Activated T-helper 2 cell treated with anti-CD3 and anti-CD28 coated beads, Interferon-gamma antibody, Interleukin-2, Interleukin-4, amounts not matched to agents 10 μg/mL and 5 μg/mL and 100 μg/mL, durations not matched to agents 14 hours and 24 hours and 36 hours (primary cell): Measurements from ENCODE around the gene NRXN2. TPM values are rescaled to one million over a fixed set of nuclear protein-coding genes. Genes with fewer than 3 reads are reported as not detected.

Source experiments
- DNase-seq: peaks from one replicate; pipeline ENCODE4 v3.0.0; 2021; ENCODE audit warnings: low spot score
- H3K27ac Mint-ChIP-seq: one replicate; pipeline ENCODE4 v1.8.0; 2021; ENCODE audit warnings: mixed read lengths
- H3K27me3 Mint-ChIP-seq: one replicate; pipeline ENCODE4 v1.8.0; 2021; ENCODE audit warnings: low read depth, mixed read lengths
- H3K36me3 Mint-ChIP-seq: one replicate; pipeline ENCODE4 v1.8.0; 2021; ENCODE audit warnings: low read depth, mixed read lengths
- H3K4me1 Mint-ChIP-seq: one replicate; pipeline ENCODE4 v1.8.0; 2021; ENCODE audit warnings: low read depth, mixed read lengths
- H3K4me3 Mint-ChIP-seq: one replicate; pipeline ENCODE4 v1.8.0; 2021; ENCODE audit warnings: low read depth, mild to moderate bottlenecking, moderate library complexity, mixed read lengths
- H3K9me3 Mint-ChIP-seq: one replicate; pipeline ENCODE4 v1.8.0; 2021; ENCODE audit warnings: mixed read lengths
- intact Hi-C: fragments of 100-400 bp; cut with micrococcal nuclease; formaldehyde crosslinking; loops from one replicate; pipeline ENCODE4 v1.15.1; 2023
- total RNA-seq: library from RNA; stranded (reverse); gene quantifications from 2 replicates; pipeline ENCODE4 v1.2.3, GENCODE V29; 2022

The NRXN2 gene
- total RNA-seq, 1 donor from 2014 or later: not detected

DNA sequence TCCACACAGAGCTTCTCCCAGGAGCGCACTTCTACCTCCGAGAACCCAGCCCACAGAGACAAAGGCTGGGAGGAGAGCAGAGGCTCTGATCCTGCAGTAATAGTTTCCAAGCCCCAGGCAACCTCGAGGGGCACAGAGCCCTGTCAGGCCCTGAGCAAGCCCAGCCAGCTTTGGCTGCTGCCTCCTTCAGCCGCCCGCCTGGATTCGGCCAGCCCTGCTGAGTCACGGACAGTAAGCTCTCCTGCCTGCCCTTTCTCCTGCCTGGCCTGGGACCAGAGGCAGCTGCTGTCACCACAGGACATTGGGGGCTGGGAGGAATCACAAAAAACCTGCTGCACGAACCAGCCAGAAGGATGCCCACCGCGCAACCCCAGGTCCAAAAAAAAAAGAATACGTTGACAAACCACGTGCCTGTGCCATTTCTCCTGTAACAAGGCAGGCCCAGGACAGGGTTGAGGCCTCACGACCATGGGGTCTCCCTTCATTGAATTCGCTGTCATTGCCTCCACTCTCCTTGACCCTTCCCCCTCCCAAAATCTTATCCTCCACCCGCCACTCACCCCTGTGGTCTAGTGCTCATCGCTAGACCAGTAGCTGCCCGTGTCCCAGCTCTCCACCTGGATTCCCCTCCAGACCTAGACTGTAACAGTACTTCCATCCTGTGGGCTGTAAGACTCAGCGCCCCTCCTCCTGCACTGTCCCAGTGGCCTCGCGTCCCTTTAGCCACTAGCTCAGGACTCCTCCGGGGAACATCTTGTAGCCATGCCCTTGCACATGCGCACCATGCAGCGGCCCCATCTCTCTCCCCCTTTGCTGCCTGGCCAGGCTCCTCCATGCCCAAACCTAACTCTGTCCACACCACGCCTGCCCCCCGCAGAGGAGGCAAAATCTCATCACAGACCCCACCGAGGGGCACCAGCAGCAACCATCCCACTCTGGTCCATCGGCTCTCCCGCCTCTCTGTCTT, 139.4 kb downstream of the NRXN2 start:
- H3K4me3 Mint-ChIP-seq: no peak overlapping the region
- peaks cover 10% of the 10 kb centered on the region for H3K9me3 Mint-ChIP-seq
- H3K4me1 Mint-ChIP-seq: no peaks in the 10 kb centered on the region
- intact Hi-C loops: no loop called here
- DNase-seq: no peak
- no peak overlapping the region for H3K27ac Mint-ChIP-seq
- H3K36me3 Mint-ChIP-seq: no peaks in the 10 kb centered on the region
- peaks cover 2% of the 10 kb centered on the region for H3K27me3 Mint-ChIP-seq

DNA sequence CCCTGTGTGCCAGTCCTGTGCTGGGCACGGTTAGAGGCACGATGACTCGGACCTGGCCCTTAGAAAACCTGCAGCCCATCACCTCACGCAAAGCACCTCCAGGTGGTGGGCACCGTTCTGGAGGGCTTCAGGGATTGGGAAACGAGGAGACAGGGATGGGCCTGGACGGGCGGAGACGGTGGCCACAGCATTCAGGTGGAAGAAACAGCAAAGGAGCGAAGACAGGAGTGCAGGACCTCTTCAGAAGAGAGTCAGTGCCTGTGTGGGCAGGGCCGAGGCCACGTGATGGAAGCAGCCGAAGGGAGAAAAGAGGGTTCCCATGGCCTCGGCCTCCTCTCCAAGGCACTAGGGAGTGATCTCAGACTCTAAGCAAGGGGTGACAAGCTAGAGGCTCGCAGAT, 140.1 kb downstream of the NRXN2 start:
- Mint-ChIP-seq H3K9me3 (peaks cover 3% of the 10 kb centered on the region), H3K36me3 (no peaks in the 10 kb centered on the region), H3K4me1 (no peaks in the 10 kb centered on the region), H3K27me3 (peaks cover 2% of the 10 kb centered on the region), H3K27ac (no peak overlapping the region), H3K4me3 (no peak overlapping the region)
- intact Hi-C loops: no loop called here
- no peak for DNase-seq

DNA sequence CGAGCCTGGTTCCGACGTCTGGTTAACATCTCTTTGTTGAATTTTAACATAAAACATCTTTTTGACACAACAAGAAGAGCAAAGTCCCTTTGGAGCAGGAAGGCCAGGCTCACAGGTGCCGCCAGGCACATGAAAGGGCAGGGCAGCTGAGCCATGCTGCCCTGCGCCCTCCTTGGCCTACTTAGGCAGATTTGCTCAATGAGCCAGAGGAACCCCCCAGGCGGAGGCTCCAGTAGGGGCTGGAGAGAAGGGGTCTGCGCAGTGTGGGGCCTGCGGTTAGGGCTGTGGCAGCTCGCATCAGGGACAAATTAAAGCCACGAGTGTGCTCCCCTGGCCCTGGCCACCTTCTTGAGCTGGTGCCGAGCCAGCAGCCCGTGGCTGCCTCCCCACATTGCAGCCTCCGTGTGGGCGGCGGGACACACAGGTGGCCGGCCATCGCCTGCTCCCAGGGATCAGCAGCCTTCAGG, 141.9 kb downstream of the NRXN2 start:
- no peaks in the 10 kb centered on the region for H3K27me3 Mint-ChIP-seq
- intact Hi-C loops: no loop called here
- no peak overlapping the region for H3K4me3 Mint-ChIP-seq
- H3K9me3 Mint-ChIP-seq: no peaks in the 10 kb centered on the region
- H3K36me3 Mint-ChIP-seq: no peaks in the 10 kb centered on the region
- H3K27ac Mint-ChIP-seq: no peak overlapping the region
- no peaks in the 10 kb centered on the region for H3K4me1 Mint-ChIP-seq
- no peak for DNase-seq

DNA sequence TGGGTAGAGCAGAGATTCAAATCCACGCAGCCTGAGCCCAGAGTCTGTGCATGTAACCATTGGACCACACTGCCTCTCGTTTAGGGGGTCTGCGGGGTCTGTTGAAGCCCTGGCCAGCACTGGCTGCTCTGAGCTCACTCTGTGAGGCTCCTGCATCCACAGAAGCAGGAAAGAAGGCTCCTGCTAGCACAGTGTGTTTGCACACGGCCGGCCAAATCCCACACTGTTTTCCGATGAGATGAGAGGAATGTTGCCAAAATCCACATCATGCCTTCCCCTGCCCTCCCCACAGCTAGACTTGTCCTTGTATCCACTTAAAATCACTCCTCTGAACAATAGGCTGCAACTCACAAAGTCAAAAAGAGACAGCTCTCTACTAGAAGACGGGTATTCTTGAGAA, 142.6 kb downstream of the NRXN2 start:
- DNase-seq: no peak
- H3K27me3 Mint-ChIP-seq: no peaks in the 10 kb centered on the region
- no peak overlapping the region for H3K27ac Mint-ChIP-seq
- H3K36me3 Mint-ChIP-seq: no peaks in the 10 kb centered on the region
- H3K4me1 Mint-ChIP-seq: no peaks in the 10 kb centered on the region
- intact Hi-C loops: no loop called here
- H3K4me3 Mint-ChIP-seq: no peak overlapping the region
- no peaks in the 10 kb centered on the region for H3K9me3 Mint-ChIP-seq

DNA sequence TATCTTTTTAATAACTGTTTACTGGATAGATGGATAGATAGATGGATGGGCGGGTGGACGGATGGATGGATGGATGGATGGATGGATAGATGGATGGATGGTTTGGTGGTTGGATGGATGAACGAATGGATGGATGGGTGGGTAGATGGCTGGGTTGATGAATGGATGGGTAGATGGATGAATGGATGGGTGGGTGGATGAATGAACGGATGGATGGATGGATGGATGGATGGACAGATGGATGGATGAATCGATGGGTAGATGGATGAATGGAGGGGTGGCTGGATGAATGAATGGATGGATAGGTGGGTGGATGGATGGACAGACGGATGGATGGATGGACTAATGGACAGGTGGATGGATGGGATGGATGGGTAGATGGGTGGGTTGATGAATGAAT, 145.8 kb downstream of the NRXN2 start:
- H3K27me3 Mint-ChIP-seq: peaks cover 10% of the 10 kb centered on the region
- H3K4me1 Mint-ChIP-seq: no peaks in the 10 kb centered on the region
- H3K27ac Mint-ChIP-seq: no peak overlapping the region
- no peaks in the 10 kb centered on the region for H3K36me3 Mint-ChIP-seq
- DNase-seq: no peak
- intact Hi-C loops: no loop called here
- no peaks in the 10 kb centered on the region for H3K9me3 Mint-ChIP-seq
- no peak overlapping the region for H3K4me3 Mint-ChIP-seq

DNA sequence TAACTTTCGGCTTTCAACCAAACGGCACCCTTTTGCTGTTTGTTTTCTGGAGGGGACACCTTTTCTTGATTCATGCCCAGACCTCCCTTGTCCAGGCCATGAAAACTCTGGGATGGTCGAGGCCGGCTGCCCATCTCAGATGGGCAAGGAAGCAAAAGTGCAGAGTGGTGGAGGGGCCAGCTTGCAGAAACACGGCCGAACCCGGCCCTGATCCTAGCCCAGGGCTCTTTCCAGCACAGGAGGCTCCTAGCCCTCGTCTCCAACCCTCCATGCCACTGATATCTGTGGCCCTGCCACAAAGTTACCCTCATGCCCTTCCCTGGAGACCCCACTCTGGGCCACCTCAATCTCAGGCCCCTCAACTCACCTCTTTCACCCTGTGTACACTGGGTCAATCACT, 150.9 kb downstream of the NRXN2 start:
- peaks cover 10% of the 10 kb centered on the region for H3K27me3 Mint-ChIP-seq
- H3K4me1 Mint-ChIP-seq: no peaks in the 10 kb centered on the region
- no peaks in the 10 kb centered on the region for H3K9me3 Mint-ChIP-seq
- no peak overlapping the region for H3K27ac Mint-ChIP-seq
- no peaks in the 10 kb centered on the region for H3K36me3 Mint-ChIP-seq
- H3K4me3 Mint-ChIP-seq: no peak overlapping the region
- no peak for DNase-seq
- intact Hi-C loops: no loop called here

DNA sequence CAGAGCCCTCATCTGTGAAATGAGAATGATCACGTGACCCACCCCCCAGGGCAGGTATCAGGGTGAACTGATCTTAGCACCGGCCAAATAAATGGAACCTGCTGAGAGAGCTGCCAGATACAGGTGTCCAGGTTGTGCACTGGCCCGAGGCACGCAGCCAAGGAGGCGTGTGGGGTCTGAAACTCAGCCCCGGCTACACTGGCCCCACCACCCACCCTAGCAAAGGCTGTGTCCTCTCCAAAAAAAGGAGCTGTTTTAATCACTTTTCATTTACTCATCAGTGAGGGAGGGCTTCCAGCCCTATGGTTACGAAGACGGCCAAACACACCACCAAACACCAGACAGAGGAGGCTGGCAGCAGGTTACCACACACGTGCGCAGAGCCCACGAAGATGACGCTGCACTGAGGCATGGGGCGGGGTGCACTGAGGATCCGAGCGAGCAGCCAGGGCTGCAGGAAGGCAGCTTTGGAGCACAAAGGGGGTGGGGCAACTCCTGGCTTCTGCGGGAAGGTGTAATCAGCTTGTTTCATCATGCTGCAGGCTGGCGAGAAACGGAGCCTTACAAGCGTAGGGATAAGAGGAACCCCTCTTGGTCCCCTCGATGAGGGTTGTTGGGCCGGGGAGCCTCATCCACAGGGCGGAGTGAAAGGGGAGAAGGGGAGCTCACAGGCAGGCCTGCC, 151.4 kb downstream of the NRXN2 start:
- Mint-ChIP-seq H3K27me3 (peaks cover 10% of the 10 kb centered on the region), H3K36me3 (no peaks in the 10 kb centered on the region), H3K4me1 (peaks cover 2% of the 10 kb centered on the region), H3K27ac (no peak overlapping the region), H3K4me3 (no peak overlapping the region), H3K9me3 (no peaks in the 10 kb centered on the region)
- intact Hi-C loops: no loop called here
- no peak for DNase-seq

DNA sequence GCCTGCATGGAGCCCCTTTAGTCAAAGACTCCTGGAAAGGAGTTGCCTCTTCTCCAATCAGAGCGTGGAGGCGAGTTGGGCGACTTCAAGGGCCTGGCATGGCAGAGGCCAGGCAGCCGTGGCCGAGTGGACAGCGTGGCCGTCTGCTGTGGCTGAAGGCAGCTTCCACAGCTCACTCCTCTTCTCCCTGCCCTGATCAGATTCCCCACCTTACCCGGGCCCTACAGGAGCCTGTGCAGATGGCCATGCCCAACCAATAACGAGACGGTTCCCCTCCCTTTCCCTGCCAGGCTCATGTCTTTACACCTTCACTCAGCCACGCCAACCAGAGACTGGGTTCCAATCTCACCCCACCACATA, 152.0 kb downstream of the NRXN2 start:
- no peak for DNase-seq
- H3K4me3 Mint-ChIP-seq: no peak overlapping the region
- peaks cover 10% of the 10 kb centered on the region for H3K27me3 Mint-ChIP-seq
- no peak overlapping the region for H3K27ac Mint-ChIP-seq
- intact Hi-C loops: no loop called here
- H3K4me1 Mint-ChIP-seq: peaks cover 4% of the 10 kb centered on the region
- H3K9me3 Mint-ChIP-seq: no peaks in the 10 kb centered on the region
- H3K36me3 Mint-ChIP-seq: no peaks in the 10 kb centered on the region

DNA sequence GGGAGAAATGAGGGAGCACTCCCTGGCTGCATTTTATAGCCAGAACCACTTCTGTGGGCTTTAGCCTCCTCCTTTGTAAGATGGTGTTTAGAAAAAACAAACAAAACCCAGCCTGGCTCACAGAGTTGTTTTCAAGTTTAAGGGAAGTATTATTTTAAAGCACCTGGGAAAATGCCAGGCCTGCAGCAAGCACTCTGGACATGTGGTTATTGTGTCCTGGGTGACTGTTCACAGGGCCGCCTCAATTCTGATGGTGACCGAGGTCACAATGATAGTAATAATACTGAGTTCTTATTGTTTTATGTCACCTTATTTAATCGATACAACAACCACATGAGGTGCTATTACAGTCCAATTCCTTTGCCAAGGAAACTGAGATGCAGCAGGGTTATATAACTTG, 152.7 kb downstream of the NRXN2 start:
- no peak overlapping the region for H3K27ac Mint-ChIP-seq
- H3K9me3 Mint-ChIP-seq: no peaks in the 10 kb centered on the region
- DNase-seq: no peak
- peaks cover 4% of the 10 kb centered on the region for H3K4me1 Mint-ChIP-seq
- H3K36me3 Mint-ChIP-seq: no peaks in the 10 kb centered on the region
- H3K4me3 Mint-ChIP-seq: no peak overlapping the region
- peaks cover 10% of the 10 kb centered on the region for H3K27me3 Mint-ChIP-seq
- intact Hi-C loops: no loop called here

DNA sequence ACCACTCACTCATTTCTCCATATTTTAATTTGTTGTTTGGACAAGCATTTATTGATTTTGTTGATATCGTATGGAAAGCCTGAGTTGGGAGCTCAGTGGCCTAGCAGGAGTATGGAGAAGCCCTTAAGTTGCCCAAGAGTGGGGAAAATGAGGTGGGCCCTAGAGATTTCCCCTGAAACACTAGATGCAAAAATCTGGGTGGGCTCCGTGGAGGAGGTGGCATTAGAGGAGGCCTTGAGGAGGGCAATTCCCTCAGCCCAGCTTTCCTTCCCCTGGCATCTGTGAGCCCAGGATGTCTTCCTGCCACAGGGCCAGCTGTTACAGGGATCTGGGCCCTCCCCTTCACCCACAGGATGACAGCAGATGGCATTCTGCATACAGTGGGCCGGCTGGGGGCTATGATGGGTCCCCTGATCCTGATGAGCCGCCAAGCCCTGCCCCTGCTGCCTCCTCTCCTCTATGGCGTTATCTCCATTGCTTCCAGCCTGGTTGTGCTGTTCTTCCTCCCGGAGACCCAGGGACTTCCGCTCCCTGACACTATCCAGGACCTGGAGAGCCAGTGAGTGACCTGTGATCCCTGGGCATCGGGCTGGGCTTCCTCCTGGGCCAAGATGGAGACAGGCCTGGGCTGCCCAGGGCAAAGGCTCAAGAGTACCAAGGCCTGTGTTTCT, 153.6 kb downstream of the NRXN2 start:
- H3K27ac Mint-ChIP-seq: no peak overlapping the region
- no peak for DNase-seq
- intact Hi-C loops: no loop called here
- H3K27me3 Mint-ChIP-seq: peaks cover 8% of the 10 kb centered on the region
- no peak overlapping the region for H3K4me3 Mint-ChIP-seq
- no peaks in the 10 kb centered on the region for H3K9me3 Mint-ChIP-seq
- H3K4me1 Mint-ChIP-seq: peaks cover 4% of the 10 kb centered on the region
- H3K36me3 Mint-ChIP-seq: no peaks in the 10 kb centered on the region

DNA sequence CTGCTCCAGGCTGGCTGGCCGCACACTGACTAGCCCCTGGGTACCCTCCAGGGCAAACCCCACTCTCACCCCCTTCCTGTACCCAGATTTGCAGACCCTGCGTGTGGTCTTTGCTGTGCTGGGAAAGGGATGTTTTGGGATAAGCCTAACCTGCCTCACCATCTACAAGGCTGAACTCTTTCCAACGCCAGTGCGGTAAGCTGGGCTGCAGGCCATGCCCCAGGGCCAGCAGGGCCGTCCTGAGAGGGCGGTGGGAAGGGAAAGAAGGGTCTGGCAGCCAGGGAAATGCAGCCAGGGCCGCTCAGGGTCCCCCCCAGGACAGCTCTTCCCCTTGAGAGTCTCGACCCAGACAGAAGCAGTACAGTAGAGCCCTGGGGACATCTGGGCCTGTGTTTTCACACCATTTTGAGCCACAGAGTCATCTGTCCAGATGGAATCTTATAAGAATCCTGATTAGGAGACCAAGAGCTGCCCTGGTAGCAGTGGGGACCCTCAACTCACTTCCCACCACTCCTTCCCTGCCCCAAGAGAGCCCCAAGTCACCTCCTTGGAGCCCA, 154.3 kb downstream of the NRXN2 start:
- peaks cover 4% of the 10 kb centered on the region for H3K4me1 Mint-ChIP-seq
- H3K9me3 Mint-ChIP-seq: no peaks in the 10 kb centered on the region
- H3K27me3 Mint-ChIP-seq: peaks cover 6% of the 10 kb centered on the region
- no peak for DNase-seq
- no peaks in the 10 kb centered on the region for H3K36me3 Mint-ChIP-seq
- intact Hi-C loops: no loop called here
- H3K27ac Mint-ChIP-seq: no peak overlapping the region
- H3K4me3 Mint-ChIP-seq: no peak overlapping the region

DNA sequence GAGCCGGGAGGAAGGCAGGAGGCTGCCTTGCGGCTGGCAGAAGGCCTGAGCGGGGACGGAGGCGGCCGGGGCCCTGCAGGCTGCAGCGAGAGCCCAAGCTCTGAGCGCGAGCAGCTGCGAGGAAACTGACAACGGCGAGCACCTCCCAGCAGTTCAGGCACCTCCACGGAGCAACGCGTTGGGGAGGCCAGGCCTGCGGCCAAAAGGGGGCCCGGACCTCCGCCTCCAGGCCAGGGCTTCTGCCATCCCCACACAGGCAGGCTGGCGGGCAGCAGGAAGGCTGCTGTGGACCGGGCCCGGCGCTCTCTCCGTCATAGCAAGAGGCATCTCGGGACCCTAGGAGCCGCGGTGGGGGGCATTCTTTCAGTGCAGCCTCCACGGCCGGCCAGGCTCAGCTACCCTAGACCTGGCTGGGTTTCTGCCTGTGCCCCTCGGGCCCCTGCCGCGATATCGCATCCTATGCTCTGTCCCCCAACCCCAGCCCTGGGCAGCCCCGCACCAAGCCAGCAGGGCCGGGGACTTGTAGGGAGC, 154.9 kb downstream of the NRXN2 start:
- Mint-ChIP-seq H3K9me3 (no peaks in the 10 kb centered on the region), H3K27ac (no peak overlapping the region), H3K36me3 (no peaks in the 10 kb centered on the region), H3K27me3 (peaks cover 6% of the 10 kb centered on the region), H3K4me1 (peaks cover 4% of the 10 kb centered on the region), H3K4me3 (no peak overlapping the region)
- DNase-seq: no peak
- intact Hi-C loops: no loop called here
